CD4-positive, alpha-beta T cell treated with Interleukin-17A for 1 hour (primary cell): ENCODE data around the gene RGS7.
"Not testable (repeated sequence)": the region's sequence is repeated elsewhere in the genome, so short reads cannot be mapped to it uniquely, and the experiment has no call there.

Experiments used
- DNase-seq: peaks from one replicate; pipeline ENCODE4 v3.0.0-alpha.2; 2020

Gene RGS7

DNA sequence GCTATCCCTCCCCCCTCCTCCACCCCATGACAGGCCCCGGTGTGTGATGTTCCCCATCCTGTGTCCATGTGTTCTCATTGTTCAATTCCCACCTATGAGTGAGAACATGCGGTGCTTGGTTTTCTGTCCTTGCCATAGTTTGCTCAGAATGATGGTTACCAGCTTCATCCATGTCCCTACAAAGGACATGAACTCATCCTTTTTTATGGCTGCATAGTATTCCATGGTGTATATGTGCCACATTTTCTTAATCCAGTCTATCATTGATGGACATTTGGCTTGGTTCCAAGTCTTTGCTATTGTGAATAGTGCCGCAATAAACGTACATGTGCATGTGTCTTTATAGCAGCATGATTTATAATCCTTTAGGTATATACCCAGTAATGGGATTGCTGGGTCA, 461.6 kb downstream of the RGS7 start:
- DNase-seq, result not testable (repeated sequence)

DNA sequence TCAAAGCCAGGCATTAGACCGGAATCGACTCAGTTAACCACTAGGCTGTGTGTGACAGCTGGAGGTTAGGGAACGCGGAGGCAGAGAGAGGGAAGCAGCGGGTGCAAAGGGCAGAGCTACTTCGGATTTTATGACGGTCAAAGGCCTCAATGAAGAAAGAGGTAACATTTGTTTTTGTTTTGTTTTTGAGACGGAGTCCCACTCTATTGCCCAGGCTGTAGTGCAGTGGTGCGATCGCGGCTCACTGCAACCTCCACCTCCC, 468.3 kb downstream of the RGS7 start:
- no peak for DNase-seq

DNA sequence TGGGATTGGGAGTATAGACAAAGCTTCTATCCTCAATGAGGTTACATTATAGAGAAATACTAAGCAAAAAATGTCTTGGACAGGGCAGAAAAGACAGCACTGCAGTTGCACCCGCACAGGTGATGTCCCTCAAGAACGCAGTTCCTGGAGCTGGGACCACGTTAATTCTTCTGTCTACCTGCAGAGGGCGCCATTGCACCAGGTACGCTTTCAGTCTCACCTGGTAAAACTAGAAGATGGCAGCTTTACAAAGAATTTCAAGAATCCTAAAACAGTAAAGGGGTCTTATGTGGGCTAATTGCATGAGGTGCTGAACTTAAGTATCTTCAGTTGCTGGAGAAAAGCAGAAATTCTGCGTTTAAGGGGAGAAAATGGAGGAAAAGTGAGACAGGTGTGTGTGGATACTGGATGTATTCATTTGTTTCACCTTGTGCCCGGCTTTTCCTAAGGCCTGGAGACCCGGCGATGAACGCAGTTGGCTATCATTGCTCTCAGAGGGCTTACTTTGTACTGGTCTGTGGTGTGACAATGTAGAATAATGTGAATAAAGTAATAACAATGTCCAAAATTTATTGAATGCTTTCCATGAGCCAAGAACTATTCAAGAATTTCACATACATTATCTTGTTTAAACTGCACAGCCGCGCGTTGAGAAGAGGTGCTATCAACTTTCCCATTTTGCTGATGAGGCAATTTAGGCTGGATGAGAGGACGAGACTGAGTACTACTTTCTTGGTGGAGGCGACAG, 468.8 kb downstream of the RGS7 start:
- DNase-seq, result no peak

DNA sequence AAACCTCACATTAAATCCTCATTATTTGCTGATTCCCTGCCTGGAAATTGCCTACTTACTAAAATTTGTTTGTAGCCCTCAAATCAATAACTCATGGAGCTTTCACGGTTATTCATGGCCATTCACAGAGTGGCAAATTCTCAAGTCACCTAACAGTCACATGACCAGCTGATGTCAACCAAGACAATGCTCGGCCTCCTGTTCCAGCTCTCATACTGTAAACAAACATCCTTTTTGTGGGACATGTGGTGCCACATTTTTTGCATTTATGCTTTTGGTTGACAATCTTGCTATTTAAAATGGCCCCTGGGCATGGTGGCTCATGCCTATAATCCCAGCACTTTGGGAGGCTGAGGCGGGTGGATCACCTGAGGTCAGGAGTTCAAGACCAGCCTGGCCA, 473.5 kb downstream of the RGS7 start:
- DNase-seq, result no peak

DNA sequence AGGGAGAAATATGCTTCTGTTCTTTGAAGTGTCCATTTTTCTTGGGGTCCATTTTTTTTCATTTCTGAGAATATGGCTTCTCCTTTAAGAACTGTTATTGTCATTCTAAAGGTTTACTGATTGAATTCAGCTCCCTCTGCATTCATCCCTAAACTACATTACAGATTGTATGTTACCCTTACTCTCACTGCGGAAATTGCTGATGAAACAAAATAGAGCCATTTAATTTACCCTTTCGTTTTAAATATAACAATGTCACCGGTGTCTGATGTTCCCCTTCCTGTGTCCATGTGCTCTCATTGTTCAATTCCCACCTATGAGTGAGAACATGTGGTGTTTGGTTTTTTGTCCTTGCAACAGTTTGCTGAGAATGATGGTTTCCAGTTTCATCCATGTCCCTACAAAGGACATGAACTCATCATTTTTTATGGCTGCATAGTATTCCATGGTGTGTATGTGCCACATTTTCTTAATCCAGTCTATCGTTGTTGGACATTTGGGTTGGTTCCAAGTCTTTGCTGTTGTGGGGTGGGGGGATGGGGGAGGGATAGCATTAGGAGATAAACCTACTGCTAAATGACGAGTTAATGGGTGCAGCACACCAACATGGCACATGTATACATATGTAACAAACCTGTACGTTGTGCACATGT, 474.2 kb downstream of the RGS7 start:
- not testable (repeated sequence) for DNase-seq

DNA sequence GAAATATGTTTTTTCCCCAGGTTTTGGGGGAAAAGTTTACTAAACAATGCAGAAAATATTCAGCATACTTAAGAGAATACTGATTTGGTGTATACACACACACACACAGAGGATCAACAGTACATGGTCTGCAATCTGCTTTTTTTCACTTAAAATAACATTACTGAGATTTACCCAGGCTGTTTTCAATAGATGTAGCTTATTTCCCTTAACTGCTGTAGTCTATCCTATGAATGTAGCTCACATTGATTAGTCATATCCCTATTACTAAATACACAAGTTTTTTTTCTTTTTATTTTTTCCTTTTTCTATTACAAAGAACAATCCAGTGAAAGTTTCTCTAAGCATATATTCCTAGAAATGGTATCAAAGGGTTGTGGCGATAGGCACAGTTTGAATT, 478.4 kb downstream of the RGS7 start:
- DNase-seq, result no peak

DNA sequence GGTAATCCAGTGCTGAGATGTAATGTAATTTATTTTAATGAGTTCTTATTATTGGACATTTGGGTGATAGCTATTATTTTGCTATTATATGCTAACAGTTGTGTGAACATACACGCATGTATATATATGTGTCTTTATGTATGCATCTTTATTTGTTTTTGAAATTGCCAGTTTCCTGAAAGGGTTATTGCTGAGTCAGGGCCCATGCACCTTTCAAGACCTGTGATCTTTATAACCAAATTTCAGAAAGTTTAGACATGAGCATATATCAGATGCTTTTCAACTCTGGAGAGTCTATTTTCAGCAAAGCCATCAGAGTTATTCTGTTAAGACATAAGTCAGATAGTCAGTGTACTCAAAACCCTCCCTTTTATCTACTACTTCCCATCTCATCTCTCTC, 479.4 kb downstream of the RGS7 start:
- DNase-seq, result no peak

DNA sequence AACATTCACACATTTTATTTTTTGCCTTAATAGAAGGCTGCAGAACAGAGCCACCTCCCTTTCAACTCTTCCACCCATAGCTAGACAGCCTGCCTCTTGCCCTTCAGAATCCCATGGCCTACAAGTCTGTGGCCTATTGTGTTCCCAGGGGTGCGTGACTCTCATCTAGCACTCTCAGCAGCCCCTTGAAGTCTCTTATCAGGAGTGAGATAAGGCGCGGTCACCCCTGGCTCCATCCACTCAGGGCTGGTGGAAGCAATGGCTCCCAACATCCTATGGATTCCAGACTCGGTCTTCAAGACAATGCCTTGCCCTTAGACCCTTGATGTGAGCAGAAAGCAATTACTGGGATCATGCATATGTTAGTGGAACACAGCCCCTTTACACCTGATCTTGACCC, 480.9 kb downstream of the RGS7 start:
- no peak for DNase-seq

DNA sequence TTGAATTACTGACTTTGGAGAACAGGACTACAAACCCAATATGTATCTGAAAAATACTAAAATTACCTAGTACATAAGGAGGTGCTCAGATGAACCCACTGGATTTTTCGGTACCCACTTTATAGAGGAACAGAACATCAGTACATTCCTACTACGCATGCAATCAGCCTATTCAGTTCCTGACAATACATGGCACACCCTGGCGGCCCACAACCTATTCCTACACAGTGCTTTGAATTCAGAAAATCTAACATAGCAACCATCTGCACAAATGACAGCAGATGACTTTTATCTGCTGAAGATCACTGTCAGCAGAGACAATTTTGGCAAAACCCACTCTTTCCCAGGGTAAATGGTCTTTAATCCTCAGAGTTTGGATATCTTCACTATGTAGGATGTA, 487.9 kb downstream of the RGS7 start:
- no peak for DNase-seq

DNA sequence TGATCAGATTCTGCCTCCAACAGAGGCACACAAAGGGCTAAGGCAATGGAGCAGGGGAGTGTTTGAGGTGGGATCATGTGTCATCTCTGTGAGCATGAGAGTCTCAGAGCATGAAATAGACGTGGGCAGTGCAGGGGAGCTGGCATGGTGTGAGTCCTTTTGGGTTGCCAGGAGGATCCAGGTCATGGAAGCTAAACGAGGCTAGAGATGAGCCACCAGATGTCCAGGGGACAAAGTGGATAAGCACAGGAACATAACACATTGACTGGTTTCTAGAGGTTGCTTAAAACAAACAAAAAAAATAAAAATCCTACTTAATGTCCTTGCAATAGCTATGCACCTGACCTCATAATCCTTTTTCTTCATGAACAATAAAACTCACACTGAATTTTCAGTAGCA, 490.3 kb downstream of the RGS7 start:
- no peak for DNase-seq

DNA sequence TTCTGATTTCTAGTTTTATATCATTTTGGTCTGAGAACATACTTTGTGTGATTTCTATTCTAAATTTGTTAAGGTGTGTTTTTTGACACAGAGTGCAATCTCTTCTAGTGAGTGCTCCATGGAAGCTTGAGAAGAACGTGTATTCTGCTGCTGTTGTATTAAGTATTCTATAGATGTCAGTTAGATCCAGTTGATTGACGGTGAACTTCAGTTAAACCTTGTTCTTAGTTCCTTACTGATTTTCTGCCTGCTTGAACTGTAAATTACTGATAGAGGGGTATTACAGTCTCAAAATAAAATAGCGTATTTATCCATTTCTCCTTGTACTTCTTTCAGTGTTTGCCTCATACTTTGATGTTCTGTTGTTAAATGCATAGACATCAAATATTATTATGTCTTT, 497.0 kb downstream of the RGS7 start:
- no peak for DNase-seq

DNA sequence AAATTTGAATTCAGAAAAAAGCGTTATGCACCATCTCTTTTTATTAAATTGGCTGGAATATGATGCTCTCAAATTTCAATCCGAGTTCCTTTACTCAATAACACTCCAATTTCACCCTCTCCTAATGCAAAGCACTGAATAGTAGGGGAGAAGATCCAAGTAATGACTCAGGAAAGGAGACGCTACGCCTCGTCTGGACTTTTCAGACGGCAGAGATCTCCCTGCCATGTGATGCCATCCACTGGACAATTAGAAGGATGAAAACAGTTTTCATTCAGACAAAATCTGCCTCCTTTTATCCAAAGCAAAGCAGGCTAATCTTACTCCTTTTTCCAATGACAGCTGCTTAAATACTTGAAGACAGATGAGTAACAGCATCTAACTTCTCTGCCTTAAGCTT, 502.6 kb downstream of the RGS7 start:
- DNase-seq, result no peak

DNA sequence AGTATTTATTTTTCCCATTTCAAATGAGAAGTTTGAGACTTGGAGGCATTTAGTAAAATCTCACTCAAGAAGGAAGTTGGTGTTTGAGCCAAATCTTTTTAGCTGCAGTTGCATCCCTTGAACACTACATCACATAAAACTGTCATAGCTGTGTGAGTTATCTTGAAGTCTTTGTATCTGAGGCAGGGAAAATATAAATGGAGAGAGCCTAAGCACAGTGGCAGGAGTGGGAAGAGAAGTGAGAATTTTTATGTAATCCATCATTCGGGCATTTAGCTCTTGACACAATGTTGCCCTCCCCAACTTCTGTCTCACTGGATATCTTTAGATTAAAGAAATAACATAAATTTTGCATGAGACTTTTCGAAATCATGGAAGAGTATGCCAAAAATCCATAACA, 509.7 kb downstream of the RGS7 start:
- no peak for DNase-seq

DNA sequence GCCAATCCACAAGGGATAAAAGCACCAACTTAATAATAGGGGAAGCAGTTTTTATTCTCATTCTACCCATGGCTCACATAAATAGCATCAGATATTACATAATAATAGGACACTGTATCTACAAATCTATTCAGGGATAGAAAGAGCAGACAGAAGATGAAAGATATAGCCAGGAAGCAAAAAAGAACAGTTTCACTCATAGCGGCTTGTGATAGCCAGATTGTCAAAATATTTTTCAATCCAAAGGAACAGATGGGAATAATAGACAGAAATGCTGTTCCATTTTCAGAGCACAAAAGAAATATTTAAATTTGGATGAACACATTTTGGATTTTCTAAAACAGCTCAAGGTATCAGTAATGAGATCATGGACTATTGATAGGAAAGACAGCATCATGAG, 512.5 kb downstream of the RGS7 start:
- no peak for DNase-seq

DNA sequence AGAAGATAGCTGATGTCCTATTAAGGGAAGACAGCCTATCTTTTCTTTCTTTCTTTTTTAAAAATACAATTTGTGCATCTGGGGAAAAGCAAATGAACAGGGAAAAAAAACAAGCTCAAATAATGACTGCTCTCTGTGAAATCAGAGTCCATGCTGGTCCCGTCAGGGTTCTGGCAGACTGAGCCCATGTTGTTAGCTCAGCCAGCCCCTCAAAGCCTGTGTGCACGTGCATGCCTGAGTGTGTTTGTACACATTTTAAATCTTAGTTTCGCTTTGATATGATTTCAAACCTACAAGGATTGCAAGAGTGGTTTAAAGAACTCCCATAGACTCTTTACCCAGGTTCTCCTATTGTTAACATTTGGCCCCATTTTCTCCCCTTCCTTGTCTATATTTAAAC, 513.2 kb downstream of the RGS7 start:
- no peak for DNase-seq

DNA sequence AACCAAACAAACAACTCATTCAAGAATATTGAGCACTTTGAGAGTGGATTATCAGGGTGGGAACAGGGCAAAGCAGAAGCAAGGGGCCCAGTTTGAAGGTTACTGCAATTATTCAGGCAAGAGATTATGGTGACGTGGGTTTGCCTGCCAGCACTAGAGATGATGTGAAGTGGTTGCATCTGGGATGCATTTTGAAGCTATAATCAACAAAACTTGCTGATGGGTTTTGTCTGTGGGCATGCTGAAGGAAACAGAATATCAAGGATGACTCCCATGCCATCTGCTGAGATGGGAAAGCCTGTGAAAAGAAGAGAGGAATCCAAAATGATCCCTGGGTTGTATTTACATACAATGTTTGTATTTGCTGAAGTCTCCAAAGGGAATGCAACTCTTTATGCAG, 520.7 kb downstream of the RGS7 start:
- DNase-seq, result no peak

DNA sequence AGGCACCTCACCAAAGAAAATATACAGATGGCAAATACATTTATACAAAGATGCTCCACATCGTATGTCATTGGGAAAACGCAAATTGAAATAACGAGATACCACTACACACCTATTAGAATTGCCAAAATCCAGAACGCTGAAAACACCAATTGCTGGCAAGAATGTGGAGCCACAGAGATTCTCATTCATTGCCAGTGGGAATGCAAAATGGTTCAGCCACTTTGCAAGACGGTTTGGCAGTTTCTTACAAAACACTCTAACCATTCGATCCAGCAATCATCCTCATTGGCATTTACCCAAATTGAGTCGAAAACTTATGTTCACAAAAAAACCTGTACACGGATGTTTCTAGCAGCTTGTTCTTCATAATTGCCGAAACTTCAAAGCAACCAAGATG, 521.7 kb downstream of the RGS7 start:
- no peak for DNase-seq

DNA sequence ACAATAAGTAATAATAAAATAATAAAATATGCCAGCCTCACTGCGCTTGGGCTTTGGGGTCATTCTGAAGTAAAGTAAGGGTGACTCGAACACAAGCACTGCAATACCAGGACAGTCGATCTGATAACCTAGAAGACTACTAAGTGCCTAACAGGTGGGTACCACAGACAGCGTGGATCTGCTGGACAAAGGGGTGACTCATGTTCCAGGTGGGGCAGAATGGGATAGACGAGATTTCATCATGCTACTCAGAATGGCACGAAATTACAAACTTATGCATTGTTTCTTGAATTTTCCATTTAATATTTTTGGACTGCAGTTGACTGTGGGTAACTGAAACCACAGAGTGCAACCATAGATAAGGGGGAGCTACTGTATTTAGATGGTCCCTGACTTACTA, 523.9 kb downstream of the RGS7 start:
- no peak for DNase-seq

DNA sequence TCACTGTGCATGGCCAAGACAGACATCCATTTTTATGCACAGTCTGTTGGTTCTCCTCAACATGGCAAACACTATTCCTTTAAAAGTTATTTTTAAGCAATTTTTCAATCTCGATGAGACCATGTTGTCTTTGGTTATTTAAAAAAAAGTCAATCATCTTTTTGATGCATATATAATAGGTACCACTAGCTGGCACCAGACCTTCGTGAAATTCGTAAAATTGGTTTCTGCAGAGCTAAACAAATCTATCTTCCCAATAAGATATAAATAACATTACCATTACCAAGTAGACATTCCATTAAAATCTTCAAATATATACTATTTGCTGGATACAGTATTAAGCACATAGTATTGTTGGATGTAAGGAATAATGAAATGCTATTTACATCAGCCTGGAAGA, 525.1 kb downstream of the RGS7 start:
- no peak for DNase-seq

DNA sequence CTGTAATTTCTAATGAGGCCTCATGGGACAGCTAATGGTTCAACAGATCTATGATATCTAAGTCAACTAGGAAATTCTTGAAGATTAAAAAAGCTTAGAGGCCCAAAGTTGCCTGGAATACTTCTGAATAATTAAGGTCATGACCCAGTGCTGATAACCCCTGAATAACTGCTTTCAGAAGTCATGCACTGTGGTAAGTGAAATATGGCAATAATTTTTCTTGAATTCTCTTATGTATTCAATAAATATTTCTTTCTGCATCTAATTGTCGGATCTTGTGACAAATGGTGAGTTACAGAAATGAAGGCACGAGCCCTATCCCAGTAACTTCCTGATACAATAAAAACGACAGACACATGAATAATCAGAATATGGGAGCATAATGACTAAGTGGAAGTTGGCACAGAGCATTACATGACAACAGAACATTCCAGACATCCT, 525.8 kb downstream of the RGS7 start:
- DNase-seq, result no peak

DNA sequence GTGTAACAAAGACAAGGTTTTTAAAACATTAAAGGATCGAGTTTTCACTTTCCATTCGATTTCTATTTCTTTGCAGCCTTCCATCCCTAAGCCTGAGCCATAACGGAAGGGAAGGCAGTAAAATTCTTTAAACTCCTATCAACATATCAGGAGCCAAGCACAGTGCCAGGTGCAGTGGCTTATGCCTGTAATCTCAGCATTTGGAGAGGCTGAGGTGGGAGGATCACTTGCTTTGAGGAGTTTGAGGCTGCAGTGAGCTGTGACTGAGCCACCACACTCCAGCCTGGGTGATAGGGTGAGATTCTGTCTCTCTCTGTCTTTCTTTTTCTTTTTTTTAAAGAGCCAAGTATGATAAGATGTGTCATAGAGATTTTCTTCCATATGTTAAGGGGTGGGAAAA, 527.5 kb downstream of the RGS7 start:
- DNase-seq, result no peak

DNA sequence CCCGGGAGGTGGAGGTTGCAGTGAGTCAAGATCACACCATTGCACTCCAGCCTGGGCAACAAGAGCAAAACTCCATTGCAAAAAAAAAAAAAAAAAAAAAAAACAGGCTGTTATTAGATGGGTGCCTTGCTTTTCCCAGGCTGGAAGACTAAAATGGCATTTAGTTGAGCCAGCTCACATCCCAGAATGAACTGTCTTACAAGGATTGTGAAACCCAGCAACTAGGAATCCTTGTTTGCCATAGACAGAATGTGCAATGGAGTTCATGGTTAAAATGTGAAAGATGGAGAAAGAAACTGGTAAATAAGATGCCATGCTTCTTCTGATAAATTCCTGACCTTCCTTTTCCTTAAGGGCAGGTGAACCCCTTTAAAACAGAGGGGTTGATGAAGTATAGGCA, 529.2 kb downstream of the RGS7 start:
- DNase-seq, result no peak

DNA sequence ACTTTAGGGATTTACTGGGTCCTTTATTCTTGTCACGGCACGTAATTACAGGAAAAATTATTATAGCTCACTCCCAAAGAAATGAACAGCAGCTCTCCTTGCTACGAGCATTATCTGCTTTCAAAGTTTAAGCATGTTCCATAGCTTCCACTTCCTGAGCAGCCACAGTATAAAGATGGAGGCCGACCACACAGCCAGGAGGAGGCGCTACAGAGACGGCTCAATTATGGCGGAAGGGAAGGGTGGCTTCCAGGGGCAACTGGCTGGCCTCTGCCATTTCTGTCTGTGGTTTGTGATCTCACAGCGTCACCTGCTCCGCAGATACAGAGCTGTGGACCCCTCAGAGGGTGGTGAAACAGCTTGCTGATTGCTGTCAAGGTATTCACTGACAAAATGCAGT, 532.8 kb downstream of the RGS7 start:
- no peak for DNase-seq

DNA sequence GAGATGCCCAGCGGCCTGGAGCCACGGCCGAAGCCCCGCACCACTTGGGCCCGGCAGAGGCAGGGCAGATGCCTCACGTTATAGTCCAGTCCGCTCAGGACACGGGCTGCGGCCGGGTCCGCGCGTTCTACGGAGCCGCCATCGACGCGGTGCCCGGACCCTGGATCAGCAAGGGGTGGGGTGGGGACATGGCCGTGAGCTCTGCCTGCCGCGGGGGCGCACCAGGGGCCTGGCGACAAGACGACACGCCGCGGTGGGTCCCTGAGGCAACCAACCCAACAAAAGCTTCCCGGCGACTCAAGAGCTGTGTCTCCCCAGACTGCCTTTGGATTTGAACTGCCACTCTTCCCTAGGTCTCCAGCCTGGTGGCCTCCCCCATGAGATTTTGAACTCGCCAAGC, 533.6 kb downstream of the RGS7 start:
- no peak for DNase-seq

DNA sequence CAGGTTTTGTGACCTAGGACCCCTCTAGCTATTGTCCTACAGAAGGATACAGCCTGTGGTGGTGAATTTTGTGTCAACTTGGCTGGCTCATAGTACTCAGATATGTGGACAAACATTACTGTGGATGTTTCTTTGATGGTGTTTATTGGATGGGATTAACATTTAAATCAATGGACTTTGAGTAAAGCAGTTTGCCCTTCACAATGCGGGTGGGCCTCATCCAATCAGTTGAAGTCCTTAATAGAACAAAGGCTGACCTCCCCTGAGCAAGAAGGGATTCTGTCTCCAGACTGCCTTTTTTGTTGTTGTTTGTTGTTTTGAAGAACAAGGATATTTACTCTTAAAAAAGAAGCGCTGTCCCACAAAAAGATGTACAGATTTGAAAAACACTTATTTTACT, 535.1 kb downstream of the RGS7 start:
- DNase-seq, result no peak
